RWPE2 (cell line): ENCODE measurements around the gene ARHGAP26.

Source experiments
- ATAC-seq: fragments of 200-7000 bp; cut with Tn5 transposase; 3 replicates; pipeline ENCODE4 v1.9.1; 2021; ENCODE audit warnings: low read depth
- DNase-seq: peaks from one replicate; pipeline ENCODE4 v3.0.0-alpha.2; 2020; ENCODE audit warnings: low spot score
- H3K27ac ChIP-seq: fragments of 450-650 bp; 2 replicates; pipeline ENCODE4 v1.5.1; 2017; ENCODE audit warnings: mild to moderate bottlenecking; ENCODE audit not compliant: poor library complexity, severe bottlenecking
- H3K27me3 ChIP-seq: fragments of 250-450 bp; sonication (Bioruptor Pico); 2 replicates; pipeline ENCODE4 v1.5.1; 2021; ENCODE audit warnings: mild to moderate bottlenecking, moderate library complexity; ENCODE audit not compliant: insufficient read depth, poor library complexity, severe bottlenecking
- H3K36me3 ChIP-seq: fragments of 250-450 bp; sonication (Bioruptor Pico); 2 replicates; pipeline ENCODE4 v1.5.1; 2020; ENCODE audit warnings: low read depth, mild to moderate bottlenecking, moderate library complexity
- H3K4me1 ChIP-seq: fragments of 250-450 bp; sonication (Bioruptor Pico); 2 replicates; pipeline ENCODE4 v1.5.1; 2021; ENCODE audit warnings: mild to moderate bottlenecking, moderate library complexity; ENCODE audit not compliant: insufficient read depth, poor library complexity, severe bottlenecking
- H3K4me3 ChIP-seq: fragments of 250-450 bp; sonication (Bioruptor Pico); 2 replicates; pipeline ENCODE4 v1.5.1; 2021; ENCODE audit warnings: mild to moderate bottlenecking, moderate library complexity; ENCODE audit not compliant: severe bottlenecking
- H3K9me3 ChIP-seq: fragments of 250-450 bp; sonication (Bioruptor Pico); 2 replicates; pipeline ENCODE4 v1.5.1; 2021; ENCODE audit warnings: mild to moderate bottlenecking, moderate library complexity; ENCODE audit not compliant: severe bottlenecking
- TF ChIP-seq, protein P1 (sequence below): fragments of 450-650 bp; IDR thresholded peaks from one replicate; pipeline ENCODE4 v1.5.1; 2017; ENCODE audit warnings: mild to moderate bottlenecking, moderate library complexity; ENCODE audit not compliant: poor library complexity, severe bottlenecking

Gene ARHGAP26

DNA sequence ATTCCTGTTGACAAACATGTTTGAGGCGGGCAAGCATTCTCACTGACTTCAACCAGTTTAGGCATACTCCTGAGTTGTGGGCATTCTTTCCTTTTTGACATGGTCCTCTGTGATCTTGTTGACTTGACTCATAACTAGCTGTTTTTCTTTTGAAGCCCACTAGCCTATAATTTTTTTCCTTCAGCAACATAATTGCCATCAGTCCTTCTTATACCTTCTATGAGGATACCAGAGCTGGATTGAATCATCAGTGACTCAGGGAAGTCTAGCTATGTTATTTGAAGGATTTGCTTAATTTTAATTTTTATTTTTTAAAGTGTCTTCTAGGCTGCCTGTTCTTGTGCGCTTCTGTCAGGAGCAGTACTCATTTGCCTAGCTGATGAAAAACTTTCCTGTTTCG lies 373.8 kb downstream of the ARHGAP26 start:
- DNase-seq = no peak
- Histone ChIP-seq H3K27me3 (no peaks in the 10 kb centered on the region), H3K4me3 (no peak overlapping the region), H3K27ac (peak overlapping the region; percentile 76), H3K9me3 (no peaks in the 10 kb centered on the region), H3K4me1 (peaks cover 35% of the 10 kb centered on the region), H3K36me3 (no peaks in the 10 kb centered on the region)
- ATAC-seq = peak; percentile 38; the same call in 2 of the 3 replicates
- TF ChIP-seq, protein P1, sequence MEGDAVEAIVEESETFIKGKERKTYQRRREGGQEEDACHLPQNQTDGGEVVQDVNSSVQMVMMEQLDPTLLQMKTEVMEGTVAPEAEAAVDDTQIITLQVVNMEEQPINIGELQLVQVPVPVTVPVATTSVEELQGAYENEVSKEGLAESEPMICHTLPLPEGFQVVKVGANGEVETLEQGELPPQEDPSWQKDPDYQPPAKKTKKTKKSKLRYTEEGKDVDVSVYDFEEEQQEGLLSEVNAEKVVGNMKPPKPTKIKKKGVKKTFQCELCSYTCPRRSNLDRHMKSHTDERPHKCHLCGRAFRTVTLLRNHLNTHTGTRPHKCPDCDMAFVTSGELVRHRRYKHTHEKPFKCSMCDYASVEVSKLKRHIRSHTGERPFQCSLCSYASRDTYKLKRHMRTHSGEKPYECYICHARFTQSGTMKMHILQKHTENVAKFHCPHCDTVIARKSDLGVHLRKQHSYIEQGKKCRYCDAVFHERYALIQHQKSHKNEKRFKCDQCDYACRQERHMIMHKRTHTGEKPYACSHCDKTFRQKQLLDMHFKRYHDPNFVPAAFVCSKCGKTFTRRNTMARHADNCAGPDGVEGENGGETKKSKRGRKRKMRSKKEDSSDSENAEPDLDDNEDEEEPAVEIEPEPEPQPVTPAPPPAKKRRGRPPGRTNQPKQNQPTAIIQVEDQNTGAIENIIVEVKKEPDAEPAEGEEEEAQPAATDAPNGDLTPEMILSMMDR = no peak

DNA sequence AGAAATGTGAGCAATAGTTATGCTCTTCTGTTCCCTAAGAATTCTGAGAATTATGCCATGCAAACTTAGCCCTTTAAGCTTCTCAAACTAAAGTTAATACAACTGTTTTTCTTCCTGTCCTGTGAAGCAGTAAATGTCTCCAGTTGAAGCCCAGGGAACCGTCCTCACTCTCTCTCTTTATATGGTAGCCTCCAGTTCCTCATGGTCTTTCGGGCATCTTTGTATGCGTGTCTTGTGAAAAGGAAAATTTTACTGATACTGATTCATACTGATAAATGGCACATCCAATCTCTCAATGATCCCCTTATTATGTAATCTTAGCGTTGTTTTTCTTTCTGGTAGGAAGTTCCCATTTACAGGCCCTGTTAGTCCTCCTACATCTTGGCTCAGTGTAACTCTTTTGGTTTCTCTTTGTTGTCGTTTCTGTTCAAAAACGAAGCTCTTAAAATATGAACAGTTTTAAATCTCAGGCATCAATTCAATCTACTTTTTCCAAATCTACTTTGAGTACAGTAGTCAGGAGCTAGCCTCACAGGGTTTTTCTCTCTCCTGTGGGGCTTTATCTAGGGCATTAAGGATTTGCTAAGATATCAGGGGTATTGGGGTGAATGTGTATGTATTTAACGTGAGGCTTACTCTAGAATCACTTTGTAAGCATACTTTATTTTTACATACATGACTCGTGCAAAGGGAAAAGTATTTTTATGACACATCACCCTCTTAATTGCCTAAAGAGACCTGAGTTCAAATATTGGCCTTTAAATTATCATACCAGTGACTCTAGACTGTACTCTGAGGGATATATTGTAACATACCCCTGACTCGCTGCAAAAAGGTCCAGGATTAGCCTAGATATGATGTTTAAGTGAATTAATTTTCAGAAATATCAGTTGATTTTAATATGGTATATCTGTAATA lies 375.3 kb downstream of the ARHGAP26 start:
- H3K4me1 ChIP-seq = peaks cover 37% of the 10 kb centered on the region
- no peaks in the 10 kb centered on the region for H3K27me3 ChIP-seq
- TF ChIP-seq, protein P1 = no peak
- peak overlapping the region; percentile 1 for H3K27ac ChIP-seq
- no peaks in the 10 kb centered on the region for H3K36me3 ChIP-seq
- H3K9me3 ChIP-seq = no peaks in the 10 kb centered on the region
- no peak overlapping the region for H3K4me3 ChIP-seq
- no peak for DNase-seq
- ATAC-seq = no peak

DNA sequence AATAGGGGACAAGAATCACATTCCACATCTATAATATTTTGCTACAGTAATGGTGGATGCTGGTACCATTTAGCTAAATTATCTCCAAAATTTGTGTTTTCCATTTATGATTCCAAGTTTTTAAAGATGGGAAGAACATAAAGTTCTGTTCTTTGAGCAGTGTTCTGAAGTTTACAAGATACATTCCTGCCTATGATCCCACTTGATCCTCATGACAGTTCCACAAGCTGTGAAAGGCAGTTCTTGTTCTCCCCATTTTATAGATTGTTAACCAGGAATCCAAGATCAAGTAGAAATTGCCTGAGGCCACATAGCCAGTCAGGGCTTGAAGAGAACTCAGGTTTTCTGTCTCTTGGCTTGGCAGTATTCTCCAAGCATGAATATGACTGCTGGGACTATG lies 376.0 kb downstream of the ARHGAP26 start:
- Histone ChIP-seq H3K4me1 (peaks cover 36% of the 10 kb centered on the region), H3K27me3 (no peaks in the 10 kb centered on the region), H3K36me3 (no peaks in the 10 kb centered on the region), H3K4me3 (no peak overlapping the region), H3K27ac (no peak overlapping the region), H3K9me3 (no peaks in the 10 kb centered on the region)
- TF ChIP-seq, protein P1 = no peak
- no peak for ATAC-seq
- DNase-seq = no peak

DNA sequence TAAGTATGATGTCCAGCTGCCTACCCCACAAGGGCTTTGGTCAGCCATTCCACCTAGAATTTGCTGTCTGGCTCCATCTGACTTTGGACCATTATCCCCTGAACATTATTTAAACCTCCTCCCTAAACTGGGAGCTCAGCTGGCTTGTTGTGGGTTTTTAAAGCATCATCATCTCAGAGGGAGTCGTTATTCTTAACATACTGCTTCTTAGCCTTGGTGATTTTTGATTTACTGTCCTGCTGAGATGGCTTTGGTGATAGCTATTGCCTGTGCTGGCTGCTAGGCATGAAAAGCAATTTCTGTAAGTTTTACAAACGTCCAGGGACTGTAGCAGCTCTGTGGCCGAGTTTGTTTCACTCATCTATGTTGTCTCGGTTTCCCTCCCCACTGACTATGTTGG lies 377.2 kb downstream of the ARHGAP26 start:
- Histone ChIP-seq H3K9me3 (no peaks in the 10 kb centered on the region), H3K27ac (no peak overlapping the region), H3K36me3 (no peaks in the 10 kb centered on the region), H3K27me3 (no peaks in the 10 kb centered on the region), H3K4me1 (peaks cover 31% of the 10 kb centered on the region), H3K4me3 (no peak overlapping the region)
- DNase-seq = no peak
- TF ChIP-seq, protein P1 = no peak
- ATAC-seq = no peak

DNA sequence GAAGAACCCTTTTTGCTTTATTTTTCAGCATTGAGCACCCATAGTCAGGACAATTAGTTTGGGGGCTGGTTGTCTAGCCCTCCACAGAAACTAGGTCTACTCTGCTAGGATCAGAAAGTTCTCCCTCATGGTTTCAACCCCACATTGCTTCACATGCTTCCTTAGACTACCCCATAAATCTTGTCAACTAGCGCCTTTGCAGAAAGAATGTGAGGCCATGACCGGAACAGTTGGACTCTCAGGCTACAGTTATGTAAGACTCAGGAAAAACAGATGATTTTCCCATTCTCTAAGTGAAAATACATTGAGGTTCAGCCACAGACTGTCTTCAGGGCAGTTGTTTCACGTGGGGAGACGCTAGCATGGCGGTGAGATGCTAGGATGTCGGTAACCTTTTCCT lies 377.7 kb downstream of the ARHGAP26 start:
- H3K4me3 ChIP-seq = no peak overlapping the region
- TF ChIP-seq, protein P1 = no peak
- no peaks in the 10 kb centered on the region for H3K36me3 ChIP-seq
- H3K27me3 ChIP-seq = no peaks in the 10 kb centered on the region
- DNase-seq = no peak
- H3K27ac ChIP-seq = peak overlapping the region; percentile 51
- H3K4me1 ChIP-seq = peaks cover 26% of the 10 kb centered on the region
- no peak for ATAC-seq
- H3K9me3 ChIP-seq = no peaks in the 10 kb centered on the region
